ENCODE measurements around the gene PRKAR2B.

The PRKAR2B gene

DNA sequence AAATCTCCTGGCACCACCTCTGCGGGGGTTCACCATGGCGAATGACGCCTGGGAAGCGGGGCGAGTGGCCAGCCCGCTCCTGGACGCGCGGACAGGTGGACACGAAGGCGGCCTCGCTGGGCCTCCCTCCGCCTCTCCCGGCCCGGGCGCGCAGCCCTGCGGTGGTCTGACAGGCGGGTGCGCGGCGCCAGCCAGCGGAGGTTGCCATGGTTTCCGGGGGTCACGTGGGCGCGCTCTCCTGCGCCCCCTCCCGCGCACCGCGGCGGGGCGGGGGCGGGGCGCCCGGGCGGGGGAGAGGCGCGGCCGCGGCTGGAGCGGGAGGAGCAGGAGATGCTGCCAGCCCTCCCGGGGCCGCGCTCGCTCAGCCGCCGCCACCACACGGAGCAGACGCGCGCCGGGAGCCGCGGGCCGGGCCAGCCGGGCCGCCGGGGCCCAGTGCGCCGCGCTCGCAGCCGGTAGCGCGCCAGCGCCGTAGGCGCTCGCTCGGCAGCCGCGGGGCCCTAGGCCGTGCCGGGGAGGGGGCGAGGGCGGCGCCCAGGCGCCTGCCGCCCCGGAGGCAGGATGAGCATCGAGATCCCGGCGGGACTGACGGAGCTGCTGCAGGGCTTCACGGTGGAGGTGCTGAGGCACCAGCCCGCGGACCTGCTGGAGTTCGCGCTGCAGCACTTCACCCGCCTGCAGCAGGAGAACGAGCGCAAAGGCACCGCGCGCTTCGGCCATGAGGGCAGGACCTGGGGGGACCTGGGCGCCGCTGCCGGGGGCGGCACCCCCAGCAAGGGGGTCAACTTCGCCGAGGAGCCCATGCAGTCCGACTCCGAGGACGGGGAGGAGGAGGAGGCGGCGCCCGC, at the start of gene PRKAR2B:
Gene PRKAR2B, plus strand, starts transcription at position 359 of the 848 bp plus-strand sequence. Its CDS starts 203 bp downstream, at position 562.
- no peak for DNase-seq

DNA sequence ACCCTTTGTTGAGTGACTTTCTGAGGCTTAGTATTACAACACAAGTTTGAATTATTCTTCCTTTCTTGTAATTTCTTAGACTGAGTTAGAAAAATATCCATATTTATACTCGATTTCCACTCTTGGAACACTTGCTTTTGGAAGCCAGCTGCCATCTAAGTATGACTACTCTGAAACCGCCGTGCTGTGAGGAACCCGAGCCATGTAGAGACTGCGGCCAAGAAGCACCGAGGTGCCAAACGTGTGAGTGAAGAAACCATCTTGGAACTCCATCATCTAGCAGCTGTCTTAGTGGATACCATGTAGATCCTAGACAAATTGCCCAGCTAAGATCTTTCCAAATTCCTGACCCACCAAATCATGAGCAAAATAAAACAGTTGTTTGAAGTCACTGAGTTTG, 49.7 kb upstream of the PRKAR2B start:
- no peak for DNase-seq

DNA sequence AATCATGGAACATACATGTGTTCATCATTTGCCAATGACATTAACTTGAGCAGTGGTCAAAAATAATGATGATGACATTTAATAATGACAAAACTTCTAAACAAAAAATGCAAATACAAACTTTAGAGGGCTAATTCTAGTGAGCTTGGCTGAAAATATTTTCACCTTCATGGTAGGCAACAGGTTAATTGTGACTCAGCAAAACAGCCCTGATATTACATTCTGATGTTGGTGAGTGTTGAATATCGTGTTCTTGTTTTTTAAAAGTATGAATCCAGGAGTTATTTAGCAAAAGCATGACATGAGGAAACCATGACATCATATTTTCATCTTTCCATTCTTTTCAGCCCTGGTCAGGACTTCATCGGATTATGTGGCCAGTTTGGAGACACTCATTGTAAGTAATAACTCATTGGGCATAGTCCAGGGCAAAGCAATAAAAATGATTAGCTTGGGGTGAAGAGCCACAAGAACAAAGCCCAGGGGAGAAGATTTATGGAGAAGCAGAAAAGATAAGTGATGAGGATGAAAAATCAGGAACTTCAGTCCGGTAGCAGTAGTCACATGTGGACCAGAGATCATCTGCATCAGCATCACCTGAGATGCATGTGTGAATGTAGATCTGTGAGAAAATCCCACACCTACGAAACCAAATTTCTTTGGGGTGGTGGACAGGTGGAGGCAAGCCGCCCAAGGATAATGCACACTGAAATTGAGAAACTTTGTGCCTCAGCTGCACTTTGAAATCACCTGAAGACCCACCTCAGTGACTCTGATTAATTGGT, 46.8 kb upstream of the PRKAR2B start:
- no peak for DNase-seq

DNA sequence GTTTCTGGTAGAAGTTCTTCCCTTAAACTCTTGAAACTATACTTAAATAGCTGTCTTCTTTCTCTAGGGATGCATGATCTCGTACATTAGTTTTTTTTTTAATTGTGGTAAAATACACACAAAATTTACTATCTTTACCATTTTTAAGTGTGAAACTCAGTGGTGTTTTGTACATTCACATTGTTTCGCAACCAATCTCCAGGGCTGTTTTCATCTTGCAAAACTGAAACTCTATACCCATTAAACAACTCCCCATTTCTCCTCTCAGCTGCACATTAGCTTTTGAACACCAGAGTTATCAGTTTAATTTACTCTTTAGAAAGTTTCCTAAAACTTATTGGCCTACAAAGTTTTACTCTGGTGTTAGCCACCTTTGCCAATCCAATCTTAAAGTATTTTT, 45.5 kb upstream of the PRKAR2B start:
- DNase-seq: no peak

DNA sequence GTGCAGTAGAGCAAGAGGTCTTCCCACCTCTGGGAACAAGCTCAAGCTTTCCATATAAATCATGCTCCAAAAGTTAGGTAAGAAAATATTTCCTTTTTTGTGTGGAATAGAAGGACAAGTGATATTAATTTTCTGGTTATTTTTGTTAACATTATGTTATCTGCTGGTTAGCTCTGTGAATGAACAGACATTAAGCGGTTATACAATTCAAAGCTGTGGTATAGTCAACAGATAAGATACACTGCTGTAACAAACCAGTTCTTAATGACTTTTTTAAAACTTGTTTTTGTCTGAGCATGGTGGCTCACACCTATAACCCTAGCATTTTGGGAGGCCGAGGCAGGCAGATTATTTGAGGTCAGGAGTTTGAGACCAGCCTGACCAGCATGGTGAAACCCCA, 43.0 kb upstream of the PRKAR2B start:
- no peak for DNase-seq

DNA sequence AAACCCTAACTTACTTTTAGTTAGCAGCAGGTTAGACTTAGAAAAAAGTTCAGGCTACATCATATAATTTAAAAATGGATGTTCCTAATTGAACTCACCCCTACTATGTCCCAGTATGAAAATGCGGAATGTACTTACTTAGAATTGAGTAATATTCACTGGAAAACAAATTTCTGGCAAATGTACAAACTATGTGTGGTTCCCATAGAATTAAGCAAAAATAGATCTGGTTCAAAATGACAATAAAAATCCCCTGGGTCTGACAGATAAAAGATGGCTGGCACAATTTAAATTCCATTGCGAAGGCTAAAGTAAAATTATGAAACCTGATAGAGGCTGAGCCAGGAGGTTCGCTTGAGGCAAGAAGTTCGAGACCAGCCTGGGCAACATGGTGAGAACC, 42.4 kb upstream of the PRKAR2B start:
- no peak for DNase-seq

DNA sequence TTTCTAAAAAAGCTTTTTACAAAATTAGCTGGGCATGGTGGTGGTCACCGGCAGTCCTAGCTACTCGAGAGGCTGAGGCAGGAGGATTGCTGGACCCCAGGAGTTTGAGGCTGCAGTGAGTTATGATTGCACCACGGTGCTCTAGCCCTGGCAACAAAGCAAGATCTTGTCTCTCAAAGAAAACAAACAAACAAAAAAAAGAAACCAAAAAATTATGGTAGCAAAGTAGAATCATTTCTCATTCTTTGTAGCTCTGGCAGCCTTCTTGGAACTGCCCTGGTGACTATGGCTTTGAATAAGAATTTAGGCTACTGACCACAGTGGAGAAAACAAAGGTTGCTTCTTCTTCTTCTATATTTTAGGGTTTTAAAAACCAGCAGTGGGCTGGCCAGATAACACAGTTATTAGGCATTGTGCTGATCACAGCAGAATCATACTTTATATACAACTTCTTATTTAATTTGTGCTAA, 41.9 kb upstream of the PRKAR2B start:
- no peak for DNase-seq

DNA sequence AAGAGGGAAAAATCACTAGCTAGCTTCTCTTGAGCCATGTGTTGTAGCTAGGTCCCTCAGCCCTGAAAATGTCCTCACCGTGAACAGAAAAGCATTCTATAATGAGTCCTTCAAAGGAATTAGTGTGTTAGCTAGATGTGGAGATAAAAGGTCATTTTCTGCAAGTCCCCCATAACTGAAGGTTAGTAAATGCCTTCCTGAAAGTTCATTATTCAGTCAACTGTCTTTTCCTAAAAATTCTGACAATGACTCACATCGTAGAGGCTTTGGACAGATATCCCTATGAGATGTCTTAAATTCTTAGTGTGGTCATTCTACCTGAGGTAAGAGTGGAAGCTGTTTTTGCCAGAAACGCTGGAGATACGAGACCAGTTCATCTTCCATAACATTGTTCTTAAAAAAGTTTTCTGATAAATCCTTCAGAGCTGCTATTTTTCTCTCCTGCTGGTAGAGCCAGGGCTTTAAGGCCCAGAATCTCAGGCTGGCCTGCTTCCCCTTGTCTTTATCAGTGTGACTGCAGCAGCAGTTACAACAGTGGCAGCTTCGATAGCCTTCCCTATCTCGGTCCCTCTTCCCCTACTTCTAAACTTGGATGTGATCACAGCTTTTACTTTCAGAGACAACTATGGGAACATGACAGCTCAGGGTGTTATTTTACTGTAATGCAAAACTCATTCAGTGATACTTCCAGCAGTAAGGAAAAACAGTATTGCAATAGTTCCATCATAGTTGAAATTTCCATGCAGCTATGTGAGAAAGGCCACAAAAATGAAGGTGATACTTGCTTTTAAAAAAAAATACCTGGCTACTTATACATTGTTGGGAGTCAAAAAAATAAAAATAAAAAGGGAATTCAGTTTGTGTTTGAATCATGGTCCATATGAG, 37.3 kb upstream of the PRKAR2B start:
- no peak for DNase-seq

DNA sequence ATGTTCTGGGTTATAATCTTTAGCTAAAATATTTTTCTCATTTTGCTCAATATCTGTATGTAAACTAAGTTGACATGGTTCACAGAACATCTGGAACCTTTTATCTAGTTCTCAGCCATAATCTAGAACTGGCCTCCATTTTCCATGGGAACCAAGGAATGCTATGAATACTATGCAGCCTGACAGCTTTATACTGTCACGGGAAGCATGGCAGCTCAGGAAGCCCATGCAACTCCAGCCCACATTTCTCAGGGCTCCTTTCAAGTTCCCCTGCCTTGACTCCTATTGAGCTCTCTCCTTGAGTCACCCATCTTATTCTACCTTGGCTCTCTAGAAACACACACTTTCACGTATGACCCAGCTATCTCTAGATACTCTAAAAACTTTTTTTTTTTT, 36.6 kb upstream of the PRKAR2B start:
- DNase-seq: no peak

DNA sequence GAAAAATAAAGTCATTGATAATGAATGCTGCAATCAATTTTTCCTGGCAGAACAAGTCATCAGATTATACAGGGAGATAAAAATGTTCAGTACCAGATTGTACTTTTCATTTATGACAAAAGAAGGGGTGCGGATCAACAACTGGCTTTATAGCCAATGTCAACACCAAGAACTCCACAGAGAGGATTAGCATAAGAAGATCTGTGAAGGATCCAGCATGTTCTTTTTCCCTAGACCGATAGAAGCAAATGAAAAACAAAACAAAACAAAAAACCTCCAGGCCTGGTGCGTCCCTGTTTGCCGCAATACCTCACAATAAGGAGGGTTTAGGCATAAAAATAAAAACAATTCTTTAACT, 34.7 kb upstream of the PRKAR2B start:
- no peak for DNase-seq

DNA sequence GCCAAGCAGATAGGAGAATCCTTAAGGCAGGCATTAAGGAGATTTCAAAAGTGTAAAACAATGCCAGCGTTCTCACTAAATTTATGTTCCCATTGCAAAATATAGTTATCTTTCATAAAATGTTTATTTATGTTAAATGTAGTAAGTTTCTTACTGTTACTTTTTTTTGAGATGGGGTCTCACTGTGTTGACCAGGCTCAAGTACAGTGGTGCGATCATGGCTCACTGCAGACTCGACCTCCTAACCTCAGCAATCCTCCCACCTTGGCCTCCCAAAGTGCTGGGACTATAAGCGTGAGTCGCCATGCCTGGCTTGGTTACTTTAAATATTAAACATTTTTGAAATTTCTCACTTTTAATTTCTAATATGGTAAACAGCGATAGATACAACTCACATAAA, 31.8 kb upstream of the PRKAR2B start:
- no peak for DNase-seq

DNA sequence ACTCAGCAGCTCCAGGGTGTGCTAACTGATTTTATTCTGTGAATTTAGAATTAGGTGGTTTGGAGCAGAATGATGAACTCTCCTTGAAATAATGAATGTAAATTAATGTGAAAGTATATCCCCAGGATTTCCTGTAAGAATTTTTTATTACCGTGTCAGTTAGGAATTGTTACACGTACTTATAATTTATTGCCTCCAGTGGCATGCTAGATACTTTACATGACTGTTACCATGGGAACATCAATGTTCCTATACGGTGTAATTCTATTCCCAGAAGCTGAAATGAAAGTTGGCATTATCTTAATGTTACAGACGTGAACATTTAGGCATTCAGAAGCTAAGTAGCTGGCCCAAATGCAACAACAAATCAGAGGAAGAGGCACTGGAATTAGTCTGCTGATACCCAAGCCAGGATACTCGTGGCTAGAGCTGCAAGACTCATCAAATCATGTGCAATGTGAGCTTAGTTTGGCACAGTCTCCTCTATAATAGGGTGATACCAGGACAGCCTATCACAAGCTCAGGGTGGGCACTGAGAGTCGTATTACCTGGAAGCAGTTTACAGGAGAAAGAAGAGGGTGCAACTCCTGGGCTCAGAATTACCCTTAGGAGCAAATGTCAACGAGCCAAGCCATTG, 30.0 kb upstream of the PRKAR2B start:
- no peak for DNase-seq

DNA sequence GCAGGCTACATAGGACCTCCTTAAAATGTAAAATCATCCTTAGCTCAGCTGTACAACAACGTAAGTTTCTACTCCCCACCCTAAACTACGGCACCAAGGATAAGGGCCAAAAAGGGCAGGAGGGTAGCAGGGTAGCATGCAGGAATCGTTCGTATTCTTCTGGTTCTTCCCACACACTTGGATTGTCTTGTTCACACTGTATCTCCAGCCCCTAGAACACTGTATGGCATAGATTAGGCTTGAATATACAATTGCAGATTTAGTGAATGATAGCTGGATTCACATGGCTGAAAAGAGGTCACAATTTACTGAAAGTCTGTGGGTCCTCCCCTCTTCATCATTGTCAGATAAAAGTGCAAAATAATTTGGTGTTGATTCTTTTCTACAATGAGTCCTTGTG, 28.2 kb upstream of the PRKAR2B start:
- DNase-seq: no peak

DNA sequence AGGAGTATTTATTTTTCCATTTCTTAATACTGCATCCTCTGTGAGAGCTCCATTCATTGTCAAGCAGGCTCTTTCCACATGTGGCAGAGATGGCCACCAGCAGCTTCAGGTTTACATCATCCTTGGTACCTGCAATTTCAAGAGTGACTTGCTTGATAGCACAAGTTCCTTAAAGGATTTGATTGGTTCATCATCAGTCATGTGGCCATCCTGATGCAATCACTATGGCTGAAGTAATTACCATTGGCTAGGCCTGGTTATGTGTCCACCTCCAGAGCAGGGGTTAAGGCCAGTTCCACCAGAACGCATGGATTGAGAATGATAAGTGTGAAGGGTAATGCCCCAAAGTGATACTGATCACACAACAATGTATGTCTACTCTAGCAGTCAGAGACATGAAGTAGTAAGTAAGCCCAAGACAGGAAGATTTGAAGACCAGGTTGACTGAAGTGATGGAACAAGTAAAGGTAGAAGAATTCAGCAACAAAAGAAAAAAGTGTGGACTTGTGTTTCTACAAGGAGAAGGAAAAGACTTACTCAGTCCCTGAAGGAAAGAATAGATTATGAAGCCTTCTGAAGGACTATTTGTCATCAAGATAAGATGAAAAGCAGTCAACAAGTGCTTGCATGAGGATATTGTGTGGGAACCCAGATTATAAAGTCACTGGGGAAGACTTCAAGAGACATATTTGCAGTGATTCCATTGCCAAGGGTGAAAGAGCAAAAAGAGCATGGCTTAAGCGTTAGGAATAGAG, 26.4 kb upstream of the PRKAR2B start:
- DNase-seq: no peak

DNA sequence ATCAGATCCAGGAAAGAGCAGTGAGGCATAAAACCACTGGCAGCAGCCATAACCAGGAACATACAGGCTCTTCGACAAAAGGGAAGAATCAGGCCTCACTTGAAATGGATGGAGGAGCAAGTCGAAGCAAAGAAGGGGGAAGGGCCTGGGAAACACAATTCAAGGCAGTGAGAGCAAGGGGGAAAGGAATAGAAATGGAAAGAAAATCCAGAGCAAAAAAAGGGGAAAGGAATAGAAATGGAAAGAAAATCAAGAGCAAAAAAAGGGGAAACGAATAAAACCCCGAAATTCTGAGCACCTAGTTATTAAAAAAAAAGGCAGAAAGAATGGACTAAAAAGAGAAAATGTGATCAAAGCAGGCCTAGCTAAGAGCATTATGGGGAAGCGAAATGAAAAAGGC, 24.1 kb upstream of the PRKAR2B start:
- no peak for DNase-seq

DNA sequence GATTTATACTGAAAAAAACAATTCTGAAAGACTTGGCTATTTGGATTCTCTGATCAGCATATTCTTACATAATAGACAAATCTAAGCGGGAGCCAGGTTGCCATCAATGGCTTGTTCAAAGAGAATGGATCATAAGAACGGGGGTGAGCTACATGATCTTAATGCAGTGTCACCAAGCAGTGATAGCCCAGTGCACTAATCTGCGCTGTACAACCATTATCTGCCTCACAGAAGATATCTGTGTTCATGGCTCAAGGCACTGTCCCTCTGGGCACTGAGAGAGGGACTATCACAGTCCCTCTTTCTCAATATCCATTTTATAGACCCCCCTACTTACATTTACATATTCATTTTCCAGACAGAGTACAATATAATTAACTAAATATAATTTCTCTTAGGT, 22.9 kb upstream of the PRKAR2B start:
- no peak for DNase-seq

DNA sequence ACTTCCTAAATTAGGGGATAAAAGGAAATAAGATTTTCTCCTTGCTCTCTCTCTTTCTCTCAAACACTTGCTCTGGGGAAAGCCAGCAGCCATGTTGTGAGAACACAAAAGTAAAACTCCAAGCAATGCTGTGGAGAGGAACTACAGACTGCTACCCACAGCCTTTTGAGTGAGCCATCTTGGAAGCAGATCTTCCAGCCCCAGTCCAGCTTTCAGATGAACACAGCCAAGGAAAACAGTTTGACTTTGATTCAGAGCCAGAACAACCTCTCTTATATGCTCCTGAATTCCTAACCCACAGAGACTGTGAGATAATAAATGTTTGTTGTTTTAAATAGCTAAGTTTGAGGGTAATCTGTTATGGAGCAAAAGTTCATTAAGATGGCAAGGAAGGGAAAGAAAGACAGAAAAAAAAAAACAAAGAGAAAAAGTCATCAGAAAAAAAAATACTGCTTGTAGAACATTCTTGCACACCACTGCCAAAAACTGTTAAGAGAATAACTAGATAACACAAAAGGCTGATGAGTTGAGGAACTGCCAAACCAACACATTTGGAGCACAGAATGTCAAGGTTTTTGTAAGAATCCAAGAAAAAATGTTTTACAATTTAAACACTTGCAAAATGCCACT, 20.9 kb upstream of the PRKAR2B start:
- no peak for DNase-seq

DNA sequence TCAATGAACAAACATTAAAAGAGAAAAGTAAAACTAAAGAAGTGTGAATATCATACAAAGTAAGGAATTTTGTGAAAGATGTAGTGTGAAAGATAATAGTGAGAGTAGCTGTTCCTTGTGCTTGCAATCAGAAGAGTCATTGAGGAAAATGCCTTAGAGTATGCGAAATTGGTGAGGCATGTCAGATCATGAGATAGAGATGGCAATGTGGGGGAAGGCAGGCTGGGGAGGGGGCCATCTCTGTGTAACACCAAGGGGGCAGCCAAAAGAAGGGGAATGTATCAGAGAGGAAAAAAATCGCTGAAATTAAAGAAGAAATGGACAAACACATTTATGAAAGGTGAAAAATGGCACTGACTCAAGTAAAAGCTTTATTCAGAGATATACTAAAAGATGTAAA, 19.6 kb upstream of the PRKAR2B start:
- no peak for DNase-seq

DNA sequence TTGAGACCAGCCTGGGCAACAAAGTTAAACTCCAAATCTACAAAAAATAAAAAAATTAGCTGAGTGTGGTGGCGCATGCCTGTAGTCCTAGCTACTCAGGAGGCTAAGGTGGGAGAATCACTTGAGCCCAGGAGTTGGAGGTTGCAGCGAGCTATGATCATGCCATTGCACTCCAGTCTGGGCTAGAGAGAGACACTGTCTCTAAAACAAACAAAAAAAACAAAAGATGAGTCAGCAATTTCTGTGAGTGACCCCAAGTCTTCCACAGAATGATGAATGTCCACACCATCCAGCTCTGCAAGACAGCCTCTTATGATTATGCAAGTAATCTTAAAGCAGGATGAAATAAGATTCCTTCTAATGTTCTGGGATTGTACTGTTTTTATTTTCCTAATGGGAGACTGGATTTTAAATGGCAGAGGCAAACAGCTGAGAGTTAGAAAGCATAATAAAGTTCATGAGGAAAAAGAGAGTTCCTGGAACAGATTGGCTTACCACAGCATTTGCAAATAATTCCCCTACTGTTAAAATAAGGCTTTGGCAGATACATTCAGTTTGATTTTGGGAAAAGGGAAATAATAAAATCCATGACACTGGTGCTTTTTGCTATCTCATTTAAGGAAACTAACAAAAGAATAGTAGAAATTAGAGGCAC, 18.9 kb upstream of the PRKAR2B start:
- DNase-seq: no peak

DNA sequence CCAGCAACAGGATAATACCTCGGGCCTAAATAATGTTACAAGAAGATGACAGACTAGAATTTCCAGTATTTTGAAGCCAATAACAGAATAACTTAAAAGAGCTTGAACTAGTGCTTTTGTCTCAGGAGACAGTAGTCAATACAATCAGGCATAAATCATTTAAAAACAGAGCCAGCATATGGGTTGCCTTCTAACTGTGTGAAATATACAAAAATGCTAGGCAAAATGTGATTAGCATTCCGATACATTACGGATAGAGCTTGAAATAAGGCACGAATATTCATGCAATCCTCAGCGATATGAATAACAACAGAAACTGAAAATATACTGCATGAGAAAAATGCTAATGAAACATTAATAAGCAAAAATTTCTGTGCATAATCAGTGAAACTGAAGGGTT, 18.3 kb upstream of the PRKAR2B start:
- no peak for DNase-seq

DNA sequence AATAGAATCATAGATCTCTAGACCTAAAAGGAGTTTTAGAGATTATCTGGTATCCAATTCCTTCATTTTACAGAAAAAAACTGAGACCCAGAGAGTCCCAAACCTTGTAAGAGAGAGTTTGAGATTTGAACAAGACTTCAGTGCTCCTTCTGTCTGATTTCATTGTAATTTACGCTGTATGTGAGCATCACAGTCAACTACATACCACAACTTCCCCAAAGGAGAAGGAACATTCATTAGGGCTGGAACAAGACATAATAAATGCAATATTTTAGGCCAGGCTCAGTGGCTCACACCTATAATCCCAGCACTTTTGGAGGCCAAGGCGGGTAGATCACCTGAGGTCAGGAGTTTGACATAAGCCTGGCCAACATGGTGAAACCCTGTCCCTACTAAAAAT, 17.3 kb upstream of the PRKAR2B start:
- no peak for DNase-seq
